Bronchial epithelial cell (primary cell): ENCODE measurements around the gene CDK6. TPM values are rescaled to one million over a fixed set of nuclear protein-coding genes. Genes with fewer than 3 reads are reported as not detected.
A peak's percentile ranks its signal among the peaks of the same experiment; 100 is the strongest.

Source experiments
- DNase-seq: peaks from one replicate; pipeline ENCODE4 v3.0.0-alpha.2; 2010; ENCODE audit warnings: low read depth
- FAIRE-seq: peaks from 2 replicates; lab custom pipeline; 2011; peaks lifted over from hg19 to GRCh38; lab: Jason Lieb, UNC
- H3K27me3 ChIP-seq: 2 replicates; pipeline ENCODE4 v1.5.1; 2011; ENCODE audit warnings: low read length; ENCODE audit not compliant: control insufficient read depth, insufficient read depth
- H3K36me3 ChIP-seq: 2 replicates; pipeline ENCODE4 v1.5.1; 2011; ENCODE audit warnings: low read length; ENCODE audit not compliant: control insufficient read depth, insufficient read depth
- H3K4me3 ChIP-seq: 2 replicates; pipeline ENCODE4 v1.5.1; 2011; ENCODE audit warnings: mild to moderate bottlenecking, low read depth, low read length, control low read depth
- CTCF ChIP-seq: IDR thresholded peaks from 2 replicates; pipeline ENCODE4 v1.5.1; 2011; ENCODE audit warnings: mild to moderate bottlenecking, moderate library complexity, low read length, control low read depth, inconsistent platforms; ENCODE audit not compliant: insufficient read depth, severe bottlenecking
- total RNA-seq: library from RNA; depleted of rRNA; stranded (reverse); fragments of >200 nt; gene quantifications from 2 replicates; pipeline ENCODE4 v1.2.1, GENCODE V29; 2014

CDK6 gene
- total RNA-seq, 1 donor from 2014 or later: 52.9 TPM

GRCh38 chr7:92653136-92653535 is 183.2 kb downstream of the CDK6 start:
- Histone ChIP-seq H3K27me3 (no peaks in the 10 kb centered on the region), H3K4me3 (no peak overlapping the region), H3K36me3 (no peaks in the 10 kb centered on the region)
- DNase-seq (no peak), FAIRE-seq (no peak)
- TF ChIP-seq CTCF: no peak

- Histone ChIP-seq H3K4me3 (no peak overlapping the region), H3K36me3 (no peaks in the 10 kb centered on the region), H3K27me3 (no peaks in the 10 kb centered on the region)
- peak; percentile 47 for DNase-seq
- no peak for TF ChIP-seq CTCF
- FAIRE-seq: no peak
Measured at GRCh38 chr7:92652536-92652935, 183.8 kb downstream of the CDK6 start.

- FAIRE-seq (no peak), DNase-seq (no peak)
- Histone ChIP-seq H3K36me3 (no peaks in the 10 kb centered on the region), H3K27me3 (no peaks in the 10 kb centered on the region), H3K4me3 (no peak overlapping the region)
- TF ChIP-seq CTCF: no peak
Measured at GRCh38 chr7:92650391-92650790, 186.0 kb downstream of the CDK6 start.

- Histone ChIP-seq H3K4me3 (no peak overlapping the region), H3K36me3 (no peaks in the 10 kb centered on the region), H3K27me3 (no peaks in the 10 kb centered on the region)
- TF ChIP-seq CTCF: no peak
- FAIRE-seq (no peak), DNase-seq (no peak)
Measured at GRCh38 chr7:92648067-92648466, 188.3 kb downstream of the CDK6 start.

- no peak for DNase-seq
- no peak for FAIRE-seq
- H3K4me3 ChIP-seq: no peak overlapping the region
- TF ChIP-seq CTCF: no peak
- no peaks in the 10 kb centered on the region for H3K27me3 ChIP-seq
- no peaks in the 10 kb centered on the region for H3K36me3 ChIP-seq
Measured at GRCh38 chr7:92647652-92648051, 188.7 kb downstream of the CDK6 start.

GRCh38 chr7:92647011-92647625 is 189.3 kb downstream of the CDK6 start:
- Histone ChIP-seq H3K4me3 (no peak overlapping the region), H3K36me3 (no peaks in the 10 kb centered on the region), H3K27me3 (no peaks in the 10 kb centered on the region)
- no peak for TF ChIP-seq CTCF
- DNase-seq (no peak), FAIRE-seq (no peak)
